DOHH2 (cell line): ENCODE results near the gene ATP8B4.

ENCODE experiments used
- EZH2phosphoT487 ChIP-seq: fragments of 200-600 bp; sonication (generic); IDR thresholded peaks from 2 replicates; pipeline ENCODE4 v1.6.1; 2017; ENCODE audit warnings: borderline replicate concordance, mild to moderate bottlenecking, antibody characterized with exemption, low read length, moderate library complexity, mixed read lengths
- TF ChIP-seq, protein P1 (sequence below): fragments of 200-600 bp; sonication (generic); IDR thresholded peaks from one replicate; pipeline ENCODE4 v1.5.1; 2014; ENCODE audit warnings: antibody characterized with exemption, mild to moderate bottlenecking, low read depth, low read length; ENCODE audit not compliant: poor library complexity, severe bottlenecking

DNA sequence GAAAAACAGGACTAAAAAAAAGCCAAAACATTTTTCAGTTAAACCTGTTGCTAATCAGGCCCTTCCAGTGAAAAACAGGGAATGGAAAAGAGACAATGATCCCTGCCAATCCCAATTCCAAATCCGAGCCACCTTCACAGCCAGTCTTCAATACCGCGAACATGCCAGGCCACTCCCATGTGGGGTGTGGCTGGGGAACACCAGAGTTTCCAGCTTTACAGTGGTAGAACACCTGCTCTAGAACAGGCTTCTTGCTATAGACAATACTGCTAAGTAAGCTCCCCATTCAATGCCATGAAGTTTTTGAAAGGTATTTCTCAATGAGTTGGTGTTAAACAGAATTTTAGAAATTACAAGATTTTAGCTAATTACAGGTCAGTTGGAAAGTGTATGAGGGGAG lies 228.3 kb downstream of the ATP8B4 start:
- TF ChIP-seq, protein P1, sequence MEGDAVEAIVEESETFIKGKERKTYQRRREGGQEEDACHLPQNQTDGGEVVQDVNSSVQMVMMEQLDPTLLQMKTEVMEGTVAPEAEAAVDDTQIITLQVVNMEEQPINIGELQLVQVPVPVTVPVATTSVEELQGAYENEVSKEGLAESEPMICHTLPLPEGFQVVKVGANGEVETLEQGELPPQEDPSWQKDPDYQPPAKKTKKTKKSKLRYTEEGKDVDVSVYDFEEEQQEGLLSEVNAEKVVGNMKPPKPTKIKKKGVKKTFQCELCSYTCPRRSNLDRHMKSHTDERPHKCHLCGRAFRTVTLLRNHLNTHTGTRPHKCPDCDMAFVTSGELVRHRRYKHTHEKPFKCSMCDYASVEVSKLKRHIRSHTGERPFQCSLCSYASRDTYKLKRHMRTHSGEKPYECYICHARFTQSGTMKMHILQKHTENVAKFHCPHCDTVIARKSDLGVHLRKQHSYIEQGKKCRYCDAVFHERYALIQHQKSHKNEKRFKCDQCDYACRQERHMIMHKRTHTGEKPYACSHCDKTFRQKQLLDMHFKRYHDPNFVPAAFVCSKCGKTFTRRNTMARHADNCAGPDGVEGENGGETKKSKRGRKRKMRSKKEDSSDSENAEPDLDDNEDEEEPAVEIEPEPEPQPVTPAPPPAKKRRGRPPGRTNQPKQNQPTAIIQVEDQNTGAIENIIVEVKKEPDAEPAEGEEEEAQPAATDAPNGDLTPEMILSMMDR, result no peak
- TF ChIP-seq EZH2phosphoT487, result no peak
